MM.1S (cell line): ENCODE results near the gene ARL4A.
"Not testable (repeated sequence)": the region's sequence is repeated elsewhere in the genome, so short reads cannot be mapped to it uniquely, and the experiment has no call there.

Source experiments
- EZH2 ChIP-seq: fragments of 300-600 bp; sonication (generic); optimal IDR thresholded peaks from 2 replicates; pipeline ENCODE3; 2017; ENCODE audit warnings: low read depth, mild to moderate bottlenecking, antibody characterized with exemption, low read length, mixed read lengths
- TF ChIP-seq, protein P1 (sequence below): fragments of 300-600 bp; sonication (generic); IDR thresholded peaks from 2 replicates; pipeline ENCODE4 v1.5.1; 2016; ENCODE audit warnings: antibody characterized with exemption, low read length, mixed read lengths

- TF ChIP-seq, protein P1, sequence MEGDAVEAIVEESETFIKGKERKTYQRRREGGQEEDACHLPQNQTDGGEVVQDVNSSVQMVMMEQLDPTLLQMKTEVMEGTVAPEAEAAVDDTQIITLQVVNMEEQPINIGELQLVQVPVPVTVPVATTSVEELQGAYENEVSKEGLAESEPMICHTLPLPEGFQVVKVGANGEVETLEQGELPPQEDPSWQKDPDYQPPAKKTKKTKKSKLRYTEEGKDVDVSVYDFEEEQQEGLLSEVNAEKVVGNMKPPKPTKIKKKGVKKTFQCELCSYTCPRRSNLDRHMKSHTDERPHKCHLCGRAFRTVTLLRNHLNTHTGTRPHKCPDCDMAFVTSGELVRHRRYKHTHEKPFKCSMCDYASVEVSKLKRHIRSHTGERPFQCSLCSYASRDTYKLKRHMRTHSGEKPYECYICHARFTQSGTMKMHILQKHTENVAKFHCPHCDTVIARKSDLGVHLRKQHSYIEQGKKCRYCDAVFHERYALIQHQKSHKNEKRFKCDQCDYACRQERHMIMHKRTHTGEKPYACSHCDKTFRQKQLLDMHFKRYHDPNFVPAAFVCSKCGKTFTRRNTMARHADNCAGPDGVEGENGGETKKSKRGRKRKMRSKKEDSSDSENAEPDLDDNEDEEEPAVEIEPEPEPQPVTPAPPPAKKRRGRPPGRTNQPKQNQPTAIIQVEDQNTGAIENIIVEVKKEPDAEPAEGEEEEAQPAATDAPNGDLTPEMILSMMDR, result not testable (repeated sequence)
- not testable (repeated sequence) for TF ChIP-seq EZH2
Measured at GRCh38 chr7:12688485-12689170, 1.2 kb downstream of the ARL4A start.
